NCI-H748 (cell line): ENCODE measurements around the gene OBSCN.

Source experiments
- DNase-seq: peaks from one replicate; lab custom pipeline; 2025; ENCODE audit not compliant: unreplicated experiment; lab: John Stamatoyannopoulos, UW

Gene OBSCN

DNA sequence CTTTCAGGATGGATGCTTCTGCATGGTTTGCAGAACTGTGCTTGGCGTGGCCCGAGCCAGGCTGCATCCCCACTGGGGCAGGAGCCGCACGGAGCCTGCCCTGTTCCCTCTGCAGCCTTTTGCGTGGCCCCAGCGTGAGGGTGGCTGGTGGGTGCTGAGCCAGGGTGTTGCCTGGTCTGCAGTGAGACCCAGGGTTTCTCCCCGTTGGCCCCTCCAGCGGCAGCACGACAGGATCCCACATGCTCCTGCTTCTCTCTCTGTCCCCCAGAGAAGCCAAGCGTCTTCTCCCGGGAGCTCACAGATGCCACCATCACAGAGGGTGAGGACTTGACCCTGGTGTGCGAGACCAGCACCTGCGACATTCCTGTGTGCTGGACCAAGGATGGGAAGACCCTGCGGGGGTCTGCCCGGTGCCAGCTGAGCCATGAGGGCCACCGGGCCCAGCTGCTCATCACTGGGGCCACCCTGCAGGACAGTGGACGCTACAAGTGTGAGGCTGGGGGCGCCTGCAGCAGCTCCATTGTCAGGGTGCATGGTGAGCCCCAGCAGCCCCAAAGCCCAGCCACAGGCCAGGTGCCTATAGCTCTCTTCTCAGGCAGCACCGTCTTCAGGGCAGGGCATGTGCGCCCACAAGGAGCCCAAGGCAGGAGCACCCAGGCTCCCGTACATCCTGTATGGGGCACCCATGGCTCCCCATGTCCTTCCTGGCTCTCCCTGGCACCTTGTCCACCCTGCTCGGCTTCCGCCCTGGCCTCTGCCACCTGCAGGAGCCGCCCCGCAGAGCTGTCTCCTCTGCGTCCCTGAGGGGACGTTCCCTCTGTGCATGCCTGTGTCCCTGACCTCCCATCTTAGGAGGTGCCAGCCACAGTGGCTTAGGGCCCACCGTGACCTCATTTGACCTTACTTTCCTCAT, 78.9 kb downstream of the OBSCN start:
- no peak for DNase-seq

DNA sequence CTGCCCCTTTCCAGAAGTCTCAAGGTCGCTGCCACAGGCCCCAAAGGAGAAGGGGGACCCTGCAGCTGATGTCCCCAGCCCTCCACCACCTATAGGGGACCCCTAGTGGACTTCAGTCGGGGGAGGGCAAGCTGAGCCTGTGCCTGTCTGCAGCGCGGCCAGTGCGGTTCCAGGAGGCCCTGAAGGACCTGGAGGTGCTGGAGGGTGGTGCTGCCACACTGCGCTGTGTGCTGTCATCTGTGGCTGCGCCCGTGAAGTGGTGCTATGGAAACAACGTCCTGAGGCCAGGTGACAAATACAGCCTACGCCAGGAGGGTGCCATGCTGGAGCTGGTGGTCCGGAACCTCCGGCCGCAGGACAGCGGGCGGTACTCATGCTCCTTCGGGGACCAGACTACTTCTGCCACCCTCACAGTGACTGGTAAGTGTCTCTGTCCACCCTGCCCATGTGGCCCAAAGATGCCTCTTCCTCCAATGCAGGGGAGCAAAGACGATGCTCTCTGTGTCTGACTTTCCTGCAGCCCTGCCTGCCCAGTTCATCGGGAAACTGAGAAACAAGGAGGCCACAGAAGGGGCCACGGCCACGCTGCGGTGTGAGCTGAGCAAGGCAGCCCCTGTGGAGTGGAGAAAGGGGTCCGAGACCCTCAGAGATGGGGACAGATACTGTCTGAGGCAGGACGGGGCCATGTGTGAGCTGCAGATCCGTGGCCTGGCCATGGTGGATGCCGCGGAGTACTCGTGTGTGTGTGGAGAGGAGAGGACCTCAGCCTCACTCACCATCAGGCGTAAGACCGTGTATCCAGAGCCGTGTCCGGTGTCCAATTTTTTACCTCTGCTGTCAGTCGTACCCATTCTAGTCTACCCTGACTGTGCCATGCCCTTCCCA, 79.9 kb downstream of the OBSCN start:
- no peak for DNase-seq

DNA sequence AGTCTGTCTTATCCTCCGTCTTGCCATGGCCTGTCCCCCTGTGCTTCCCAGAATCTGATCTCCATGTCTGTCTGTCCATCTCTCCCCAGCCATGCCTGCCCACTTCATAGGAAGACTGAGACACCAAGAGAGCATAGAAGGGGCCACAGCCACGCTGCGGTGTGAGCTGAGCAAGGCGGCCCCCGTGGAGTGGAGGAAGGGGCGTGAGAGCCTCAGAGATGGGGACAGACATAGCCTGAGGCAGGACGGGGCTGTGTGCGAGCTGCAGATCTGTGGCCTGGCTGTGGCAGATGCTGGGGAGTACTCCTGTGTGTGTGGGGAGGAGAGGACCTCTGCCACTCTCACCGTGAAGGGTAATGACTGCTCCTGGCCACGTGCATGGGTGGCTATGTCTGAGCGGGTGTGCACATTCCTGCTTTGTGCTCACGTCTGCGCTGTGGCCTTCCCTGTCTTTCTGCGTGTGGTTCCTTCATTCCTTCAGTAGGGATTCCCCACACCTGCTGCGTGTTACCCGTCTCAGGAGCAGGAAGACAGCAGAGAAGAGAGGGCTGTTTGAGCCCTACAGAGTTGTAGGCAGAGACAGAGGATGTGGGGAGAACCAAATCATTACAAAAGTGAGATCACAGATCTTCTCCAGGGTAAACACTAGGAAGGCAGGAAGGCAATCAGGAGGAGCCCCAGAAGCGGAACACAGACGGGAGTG, 80.8 kb downstream of the OBSCN start:
- no peak for DNase-seq

DNA sequence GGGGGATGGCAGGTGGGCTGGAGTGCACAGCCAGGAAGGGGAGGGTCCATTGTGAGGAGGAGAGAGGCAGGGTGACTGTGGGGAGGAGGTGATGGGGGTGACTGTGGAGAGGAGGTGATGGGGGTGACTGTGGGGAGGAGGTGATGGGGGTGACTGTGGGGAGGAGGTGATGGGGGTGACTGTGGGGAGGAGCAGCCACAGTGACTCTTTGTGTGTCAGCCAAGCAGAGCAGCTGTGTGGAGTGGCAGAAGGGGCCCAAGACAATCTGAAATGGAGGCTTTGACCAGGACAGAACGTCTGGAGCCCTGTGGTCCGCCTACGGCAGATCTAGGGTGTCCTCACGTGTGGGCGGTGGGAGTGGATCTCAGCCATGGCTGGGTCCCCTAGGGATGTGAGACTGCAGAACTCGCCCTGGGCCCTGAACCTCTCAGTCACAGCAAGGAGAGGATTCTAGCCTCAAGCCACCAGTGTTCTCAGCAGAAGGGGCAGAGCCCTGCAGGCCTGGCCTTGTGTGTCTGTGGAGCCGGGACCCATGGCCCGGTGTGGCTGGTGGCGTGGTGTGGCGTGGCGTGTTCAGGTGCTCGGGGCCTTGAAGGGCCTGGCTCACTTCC, 81.5 kb downstream of the OBSCN start:
- no peak for DNase-seq

DNA sequence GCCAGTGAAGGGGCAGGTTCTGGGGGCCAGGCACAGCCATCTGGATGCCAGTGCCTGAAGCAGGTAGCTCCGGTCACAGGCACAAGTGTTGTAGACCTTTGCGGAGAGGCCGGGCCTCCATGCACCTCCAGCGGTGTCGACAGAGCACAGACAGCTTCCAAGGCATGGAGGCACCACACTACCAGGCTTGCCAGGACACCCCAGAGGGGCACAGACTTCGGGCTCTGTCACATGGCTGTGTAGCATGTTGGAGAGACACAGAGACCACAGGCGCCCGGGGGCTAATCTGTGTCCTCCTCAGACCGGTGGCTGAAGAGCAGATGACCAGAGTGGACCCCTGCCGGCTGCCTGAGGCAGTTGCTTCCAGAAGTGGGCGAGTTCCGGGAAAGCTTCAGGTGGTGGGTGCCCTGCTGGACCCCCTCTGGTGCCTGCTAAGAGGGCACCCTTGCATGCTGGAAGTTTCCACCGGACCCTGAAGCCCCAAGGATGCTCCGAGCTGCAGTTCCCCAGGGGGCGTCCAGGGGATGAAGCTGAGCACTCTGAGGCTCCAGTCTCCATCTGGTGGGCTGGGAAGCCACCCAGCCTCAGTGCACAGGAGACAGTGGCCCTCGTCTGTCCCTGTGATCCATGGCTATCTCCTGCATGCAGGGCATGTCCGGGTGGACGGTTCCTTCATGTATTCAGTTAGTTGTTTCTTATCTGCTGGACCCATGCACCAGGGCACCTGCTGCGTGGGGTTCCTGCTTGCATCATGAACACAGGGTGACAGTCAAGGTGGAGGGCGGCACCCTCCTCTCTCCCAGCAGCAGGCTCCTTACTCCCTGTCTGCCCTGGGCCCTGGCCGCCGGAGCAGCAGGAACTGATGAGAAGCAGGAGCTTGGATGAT, 82.4 kb downstream of the OBSCN start:
- no peak for DNase-seq

DNA sequence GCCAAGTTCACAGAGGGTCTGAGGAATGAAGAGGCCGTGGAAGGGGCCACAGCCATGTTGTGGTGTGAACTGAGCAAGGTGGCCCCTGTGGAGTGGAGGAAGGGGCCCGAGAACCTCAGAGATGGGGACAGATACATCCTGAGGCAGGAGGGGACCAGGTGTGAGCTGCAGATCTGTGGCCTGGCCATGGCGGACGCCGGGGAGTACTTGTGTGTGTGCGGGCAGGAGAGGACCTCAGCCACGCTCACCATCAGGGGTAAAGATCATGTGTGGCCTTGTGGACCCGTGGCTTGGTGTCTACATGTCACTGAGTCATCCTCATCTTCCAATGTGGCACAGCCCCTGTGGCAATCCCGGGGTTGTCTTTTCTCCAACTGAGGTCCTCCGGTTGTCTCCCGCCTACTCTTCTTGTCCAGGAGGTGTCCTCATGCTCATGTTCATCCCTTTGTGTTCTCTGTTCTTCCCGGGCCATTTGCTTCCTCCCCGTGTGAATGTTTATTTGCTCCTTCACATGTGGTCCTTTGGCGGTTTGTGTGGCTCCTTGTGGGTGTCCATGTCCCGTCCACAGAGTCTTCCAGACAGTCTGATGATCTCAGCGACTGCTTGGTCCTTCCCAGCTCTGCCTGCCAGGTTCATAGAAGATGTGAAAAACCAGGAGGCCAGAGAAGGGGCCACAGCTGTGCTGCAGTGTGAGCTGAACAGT, 84.2 kb downstream of the OBSCN start:
- DNase-seq: no peak

DNA sequence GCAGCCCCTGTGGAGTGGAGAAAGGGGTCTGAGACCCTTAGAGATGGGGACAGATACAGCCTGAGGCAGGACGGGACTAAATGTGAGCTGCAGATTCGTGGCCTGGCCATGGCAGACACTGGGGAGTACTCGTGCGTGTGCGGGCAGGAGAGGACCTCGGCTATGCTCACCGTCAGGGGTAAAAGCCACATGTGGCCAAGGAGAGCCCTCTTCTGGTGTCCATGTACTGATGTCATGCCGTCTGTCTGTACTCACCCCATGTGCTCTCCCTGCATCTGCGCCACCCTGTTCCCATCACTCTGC, 84.7 kb downstream of the OBSCN start:
- no peak for DNase-seq

DNA sequence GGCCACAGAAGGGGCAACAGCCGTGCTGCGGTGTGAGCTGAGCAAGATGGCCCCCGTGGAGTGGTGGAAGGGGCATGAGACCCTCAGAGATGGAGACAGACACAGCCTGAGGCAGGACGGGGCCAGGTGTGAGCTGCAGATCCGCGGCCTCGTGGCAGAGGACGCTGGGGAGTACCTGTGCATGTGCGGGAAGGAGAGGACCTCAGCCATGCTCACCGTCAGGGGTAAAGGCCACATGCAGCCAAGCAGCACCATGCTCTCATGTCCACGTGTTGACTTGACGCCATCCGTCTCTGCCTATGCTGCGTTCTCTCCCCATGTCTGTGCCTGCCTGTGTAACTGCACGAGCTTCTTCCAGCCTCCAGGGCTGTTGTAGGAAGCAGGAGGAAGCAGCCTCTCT, 85.5 kb downstream of the OBSCN start:
- DNase-seq: no peak

DNA sequence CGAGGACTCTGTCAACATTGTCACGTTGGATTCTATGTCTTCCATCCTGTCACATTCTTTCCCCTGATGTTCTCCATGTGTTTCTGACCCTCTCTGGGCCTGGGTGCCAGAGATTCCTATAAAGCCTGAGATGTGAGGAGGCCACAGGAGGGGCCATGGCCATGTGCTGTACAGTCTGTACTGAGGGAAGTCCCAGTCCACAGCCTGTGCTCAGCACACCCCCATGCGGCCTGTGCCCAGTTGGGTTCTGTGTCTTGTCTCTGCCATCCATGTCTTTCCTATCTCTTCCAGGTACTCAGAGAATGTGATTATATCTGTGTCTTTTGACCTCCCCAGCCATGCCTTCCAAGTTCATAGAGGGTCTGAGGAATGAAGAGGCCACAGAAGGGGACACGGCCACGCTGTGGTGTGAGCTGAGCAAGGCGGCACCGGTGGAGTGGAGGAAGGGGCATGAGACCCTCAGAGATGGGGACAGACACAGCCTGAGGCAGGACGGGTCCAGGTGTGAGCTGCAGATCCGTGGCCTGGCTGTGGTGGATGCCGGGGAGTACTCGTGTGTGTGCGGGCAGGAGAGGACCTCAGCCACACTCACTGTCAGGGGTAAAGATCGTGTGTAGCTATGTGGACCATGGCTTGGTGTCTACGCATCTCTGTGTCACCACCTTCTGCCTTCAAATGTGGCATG, 86.1 kb downstream of the OBSCN start:
- DNase-seq: no peak

DNA sequence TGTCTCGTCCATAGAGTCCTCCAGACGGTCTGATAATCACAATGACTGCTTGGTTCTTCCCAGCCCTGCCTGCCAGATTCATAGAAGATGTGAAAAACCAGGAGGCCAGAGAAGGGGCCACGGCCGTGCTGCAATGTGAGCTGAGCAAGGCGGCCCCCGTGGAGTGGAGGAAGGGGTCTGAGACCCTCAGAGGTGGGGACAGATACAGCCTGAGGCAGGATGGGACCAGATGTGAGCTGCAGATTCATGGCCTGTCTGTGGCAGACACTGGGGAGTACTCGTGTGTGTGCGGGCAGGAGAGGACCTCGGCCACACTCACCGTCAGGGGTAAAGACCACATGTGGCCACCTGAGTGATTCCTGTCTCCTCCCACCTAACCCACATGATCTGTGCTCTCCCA, 86.9 kb downstream of the OBSCN start:
- no peak for DNase-seq

DNA sequence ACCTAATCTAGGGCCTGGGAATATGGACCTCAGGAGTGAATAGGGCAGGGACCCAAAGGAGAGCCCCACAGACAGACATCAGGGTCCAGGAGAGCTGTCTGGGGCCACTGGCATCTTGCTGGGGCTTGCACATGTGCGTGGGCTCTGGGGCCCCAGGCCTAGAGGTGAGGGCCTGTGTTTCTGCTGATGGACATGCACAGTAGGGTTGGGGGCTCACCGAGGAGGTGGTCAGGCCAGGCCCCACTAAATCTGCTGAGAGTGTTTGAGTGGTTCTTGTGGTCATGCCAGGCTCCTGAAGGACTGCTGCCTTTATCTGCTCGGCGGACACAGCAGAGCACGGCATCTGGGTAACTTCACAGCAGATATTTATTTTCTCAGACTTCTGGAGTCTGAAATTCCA, 87.4 kb downstream of the OBSCN start:
- no peak for DNase-seq

DNA sequence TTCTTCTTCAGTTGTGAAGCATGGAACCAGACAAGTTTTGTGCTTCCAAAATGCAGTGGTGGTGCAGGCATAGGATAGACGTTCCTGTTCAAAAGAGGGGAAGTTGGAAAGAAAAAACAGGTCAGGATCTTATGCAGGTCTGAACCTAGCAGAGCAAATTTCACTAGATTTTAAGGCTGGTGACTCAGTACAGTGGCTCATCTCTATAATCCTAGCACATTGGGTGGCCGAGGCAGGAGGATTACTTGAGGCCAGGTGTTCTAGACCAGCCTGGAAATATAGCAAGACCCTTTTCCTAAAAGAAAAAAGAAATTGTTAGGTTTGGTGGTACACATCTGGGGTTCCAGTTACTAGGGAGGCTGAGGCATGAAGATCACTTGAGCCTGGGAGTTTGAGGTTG, 88.1 kb downstream of the OBSCN start:
- no peak for DNase-seq

DNA sequence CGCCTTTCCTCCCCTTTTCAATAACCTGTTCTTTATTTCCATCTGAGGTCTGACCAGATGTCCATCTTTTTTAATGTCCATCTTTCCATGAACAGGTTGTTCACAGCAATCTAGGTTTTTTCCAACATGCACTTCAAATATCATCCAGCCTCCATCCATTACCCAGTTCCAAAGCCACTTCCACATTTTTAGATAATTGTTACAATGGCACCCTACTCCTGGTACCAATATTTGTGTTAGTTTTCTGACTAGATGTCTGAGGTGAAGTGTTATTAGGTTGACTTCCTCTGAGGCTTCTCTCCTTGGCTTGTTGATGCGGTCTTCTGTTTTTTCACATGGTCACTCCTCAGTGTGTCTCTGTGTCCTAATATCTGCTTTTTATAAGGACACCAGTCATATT, 89.4 kb downstream of the OBSCN start:
- DNase-seq: no peak

DNA sequence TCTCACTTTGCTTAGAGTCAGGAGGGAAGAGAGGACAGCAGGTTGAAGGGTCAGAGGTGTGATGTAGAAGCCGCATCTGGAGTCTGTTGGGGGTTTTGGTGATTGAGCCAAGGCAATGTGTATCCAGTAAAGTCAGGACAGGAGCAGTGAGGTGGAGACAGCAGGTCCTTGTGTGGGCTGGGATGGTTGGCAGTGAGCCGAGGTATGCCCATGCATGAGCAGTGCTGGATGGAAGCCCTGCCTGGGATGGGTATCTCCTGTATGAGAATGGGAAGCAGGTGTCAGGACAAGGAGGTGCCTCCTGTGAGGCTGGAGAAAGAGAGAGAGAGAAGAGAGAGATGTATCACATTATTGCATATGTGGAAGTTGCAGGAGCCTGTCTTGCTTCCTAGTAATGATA, 90.0 kb downstream of the OBSCN start:
- no peak for DNase-seq

DNA sequence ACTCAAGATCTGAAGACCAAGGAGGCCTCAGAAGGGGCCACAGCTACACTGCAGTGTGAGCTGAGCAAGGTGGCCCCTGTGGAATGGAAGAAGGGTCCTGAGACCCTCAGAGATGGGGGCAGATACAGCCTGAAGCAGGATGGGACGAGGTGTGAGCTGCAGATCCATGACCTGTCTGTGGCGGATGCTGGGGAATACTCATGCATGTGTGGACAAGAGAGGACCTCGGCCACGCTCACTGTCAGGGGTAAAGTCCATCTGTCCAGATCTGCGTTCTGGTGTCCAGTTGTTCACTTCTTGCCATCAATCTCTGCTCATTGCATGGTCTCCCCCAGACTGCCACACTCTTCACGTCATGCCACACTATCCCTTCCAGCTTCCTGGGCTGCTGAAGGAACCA, 90.6 kb downstream of the OBSCN start:
- DNase-seq: no peak

DNA sequence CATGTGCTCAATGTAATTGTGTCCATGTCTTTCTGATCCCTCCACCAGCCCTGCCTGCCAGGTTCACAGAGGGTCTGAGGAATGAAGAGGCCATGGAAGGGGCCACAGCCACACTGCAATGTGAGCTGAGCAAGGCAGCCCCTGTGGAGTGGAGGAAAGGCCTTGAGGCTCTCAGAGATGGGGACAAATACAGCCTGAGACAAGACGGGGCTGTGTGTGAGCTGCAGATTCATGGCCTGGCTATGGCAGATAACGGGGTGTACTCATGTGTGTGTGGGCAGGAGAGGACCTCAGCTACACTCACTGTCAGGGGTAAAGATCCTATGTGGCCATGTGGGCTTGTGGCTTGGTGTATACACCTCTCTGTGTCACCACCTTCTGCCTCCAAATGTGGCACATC, 91.4 kb downstream of the OBSCN start:
- no peak for DNase-seq

DNA sequence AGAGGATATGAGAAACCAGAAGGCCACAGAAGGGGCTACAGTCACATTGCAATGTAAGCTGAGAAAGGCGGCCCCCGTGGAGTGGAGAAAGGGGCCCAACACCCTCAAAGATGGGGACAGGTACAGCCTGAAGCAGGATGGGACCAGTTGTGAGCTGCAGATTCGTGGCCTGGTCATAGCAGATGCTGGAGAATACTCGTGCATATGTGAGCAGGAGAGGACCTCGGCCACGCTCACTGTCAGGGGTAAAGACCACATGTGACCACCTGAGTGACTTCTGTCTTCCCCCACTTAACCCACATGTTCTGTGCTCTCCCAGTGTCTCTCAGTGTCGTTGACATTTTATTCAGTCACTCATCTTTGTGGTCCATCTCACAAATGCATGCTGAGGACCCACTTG, 92.1 kb downstream of the OBSCN start:
- no peak for DNase-seq

DNA sequence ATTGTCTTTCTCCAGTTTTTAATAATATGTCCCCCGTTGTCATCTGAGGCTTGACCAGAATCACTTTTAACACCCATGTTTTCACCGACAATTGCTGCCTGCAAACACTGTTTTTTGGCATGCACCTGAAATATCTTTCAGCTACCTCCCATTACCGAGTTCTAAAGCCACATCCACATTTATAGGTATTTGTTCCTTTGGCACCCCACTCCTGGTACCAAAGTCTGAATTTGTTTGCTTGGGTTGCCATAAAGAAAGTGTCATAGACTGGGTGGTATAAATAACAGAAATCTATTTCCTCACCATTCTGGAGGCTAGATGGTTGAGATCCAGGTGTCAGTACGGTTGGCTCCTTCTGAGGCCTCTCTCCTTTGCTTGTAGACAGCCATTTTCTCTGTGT, 94.2 kb downstream of the OBSCN start:
- no peak for DNase-seq

DNA sequence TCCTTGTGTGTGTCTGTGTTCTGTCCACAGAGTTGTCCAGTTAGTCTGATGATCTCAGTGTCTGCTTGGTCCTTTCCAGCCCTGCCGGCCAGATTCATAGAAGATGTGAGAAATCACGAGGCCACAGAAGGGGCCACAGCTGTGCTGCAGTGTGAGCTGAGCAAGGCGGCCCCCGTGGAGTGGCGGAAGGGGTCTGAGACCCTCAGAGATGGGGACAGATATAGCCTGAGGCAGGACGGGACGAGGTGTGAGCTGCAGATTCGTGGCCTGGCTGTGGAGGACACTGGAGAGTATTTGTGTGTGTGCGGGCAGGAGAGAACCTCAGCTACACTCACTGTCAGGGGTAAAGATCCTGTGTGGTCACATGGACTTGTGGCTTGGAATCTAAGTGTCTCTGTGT, 95.8 kb downstream of the OBSCN start:
- DNase-seq: no peak
